Measurements from ENCODE around the gene PBX2. TPM values are rescaled to one million over a fixed set of nuclear protein-coding genes. Genes with fewer than 3 reads are reported as not detected.

Gene PBX2
- total and polyA plus RNA-seq, 2 of the 4 experiments (the other 2 are of a cell fraction): 17.7 to 56.8 TPM

GRCh38 chr6:32196682-32197616 lies 6.9 kb upstream of the PBX2 start:
- Histone ChIP-seq H3K9ac (ENCODE audit: low read depth, low read length) (peak overlapping the region; percentile 91), H3K56ac (ENCODE audit: extremely low read depth, insufficient read depth, low read length) (peak overlapping the region; percentile 39; the same call in 1 of the 2 replicates), H3K4me2 (ENCODE audit: low read depth, low read length) (peak overlapping the region; percentile 86), H3K18ac (ENCODE audit: low read depth, low read length) (peak overlapping the region; percentile 51; the same call in 1 of the 2 replicates), H3K36me3 (ENCODE audit: control insufficient read depth, insufficient read depth, low read length) (no peaks in the 10 kb centered on the region), H3K27me3 (ENCODE audit: control insufficient read depth, insufficient read depth, low read length) (peaks cover 7% of the 10 kb centered on the region; the same call in 1 of the 2 replicates), H2AK9ac (replicated peaks; ENCODE audit: low read depth, low read length, poor library complexity) (peak overlapping the region; percentile 85), H4K20me1 (ENCODE audit: insufficient read depth, low read length) (no peaks in the 10 kb centered on the region), H3K27ac (ENCODE audit: insufficient read depth, low read length) (peak overlapping the region; percentile 94), H2BK120ac (ENCODE audit: low read depth, low read length) (peak overlapping the region; percentile 61), H2BK15ac (ENCODE audit: low read depth, low read length) (peak overlapping the region; percentile 50; the same call in 1 of the 3 replicates), H4K8ac (ENCODE audit: low read depth in 2 of 2, low read length in 2 of 2) (peak overlapping the region; percentile 98 to 99), H3K9me3 (ENCODE audit: control insufficient read depth, insufficient read depth, low read length) (no peaks in the 10 kb centered on the region), H4K5ac (ENCODE audit: low read depth, low read length) (peak overlapping the region; percentile 77), H2BK20ac (ENCODE audit: low read depth, low read length) (peak overlapping the region; percentile 40; the same call in 1 of the 2 replicates), H3K9me1 (ENCODE audit: insufficient read depth, low read length) (peaks cover 24% of the 10 kb centered on the region), H2BK5ac (ENCODE audit: low read depth, low read length, poor library complexity, severe bottlenecking) (peak overlapping the region; percentile 91), H4K91ac (ENCODE audit: insufficient read depth, low read depth, low read length) (peak overlapping the region; percentile 94), H3K4ac (ENCODE audit: low read depth, low read length) (peak overlapping the region; percentile 96), H3K4me3 (ENCODE audit: insufficient read depth, low read depth, low read length) (peak overlapping the region; percentile 67), H3K4me1 (ENCODE audit: control insufficient read depth, insufficient read depth, low read length) (peaks cover 10% of the 10 kb centered on the region), H3K14ac (replicated peaks; ENCODE audit: low read depth, low read length) (peak overlapping the region; percentile 95), H2AK5ac (ENCODE audit: low read depth, low read length) (peak overlapping the region; percentile 96), H2AFZ (replicated peaks; ENCODE audit: low read length, poor library complexity) (peak overlapping the region; percentile 98), H3K79me1 (ENCODE audit: low read depth in 1 of 2, low read length in 2 of 2) (peaks cover 10 to 29% of the 10 kb centered on the region in 2 experiments), H3K23ac (ENCODE audit: low read depth, low read length) (peak overlapping the region; percentile 63)
- TF ChIP-seq BHLHE40 (IDR thresholded peaks at IDR 0.05; ENCODE audit: low read depth, low read length): no peak
- TF ChIP-seq CEBPB (IDR thresholded peaks at IDR 0.05; ENCODE audit: low read depth, low read length): no peak
- TF ChIP-seq FOS (IDR thresholded peaks at IDR 0.05; ENCODE audit: low read depth, low read length): no peak
- no peak for TF ChIP-seq POLR2A (IDR thresholded peaks at IDR 0.05; ENCODE audit: low read depth, low read length)
- peak; percentile 12 for DNase-seq
- in situ Hi-C loops (cut with MboI; ENCODE audit: low sequenced_read_pairs): loop anchor here (25.0 kb wide), 1 partner anchor 765 kb away; the partner anchor contains the start of genes BRD2 and HLA-DMA
- no TSS peak for BruUV-seq (replicated peaks)
- intact Hi-C loops (cut with micrococcal nuclease): loop anchor here (2.0 kb wide), 1 partner anchor 48 kb away; no protein-coding TSS in a partner anchor
- CTCF ChIA-PET: no interaction called here
- 33% methylated on average over 12 of the region's 28 CpGs; no CpG with 5 or more reads in 1 of the 2 experiments for WGBS, 2 experiments (ENCODE audit: extremely low coverage in 2 of 2, insufficient read length in 1 of 2)
- dilution Hi-C loops (cut with HindIII; ENCODE audit: low sequenced_read_pairs, unreplicated experiment): no loop called here
- no peak for ATAC-seq (ENCODE audit: low read depth)
- POLR2A ChIA-PET (ENCODE audit: unreplicated experiment): no interaction called here
